NCI-H1092 (cell line): Measurements from ENCODE around the gene SLC1A4.
"Not testable (repeated sequence)": the region's sequence is repeated elsewhere in the genome, so short reads cannot be mapped to it uniquely, and the experiment has no call there.

Source experiments
- DNase-seq: peaks from one replicate; lab custom pipeline; 2025; lab: John Stamatoyannopoulos, UW

The SLC1A4 gene

DNA sequence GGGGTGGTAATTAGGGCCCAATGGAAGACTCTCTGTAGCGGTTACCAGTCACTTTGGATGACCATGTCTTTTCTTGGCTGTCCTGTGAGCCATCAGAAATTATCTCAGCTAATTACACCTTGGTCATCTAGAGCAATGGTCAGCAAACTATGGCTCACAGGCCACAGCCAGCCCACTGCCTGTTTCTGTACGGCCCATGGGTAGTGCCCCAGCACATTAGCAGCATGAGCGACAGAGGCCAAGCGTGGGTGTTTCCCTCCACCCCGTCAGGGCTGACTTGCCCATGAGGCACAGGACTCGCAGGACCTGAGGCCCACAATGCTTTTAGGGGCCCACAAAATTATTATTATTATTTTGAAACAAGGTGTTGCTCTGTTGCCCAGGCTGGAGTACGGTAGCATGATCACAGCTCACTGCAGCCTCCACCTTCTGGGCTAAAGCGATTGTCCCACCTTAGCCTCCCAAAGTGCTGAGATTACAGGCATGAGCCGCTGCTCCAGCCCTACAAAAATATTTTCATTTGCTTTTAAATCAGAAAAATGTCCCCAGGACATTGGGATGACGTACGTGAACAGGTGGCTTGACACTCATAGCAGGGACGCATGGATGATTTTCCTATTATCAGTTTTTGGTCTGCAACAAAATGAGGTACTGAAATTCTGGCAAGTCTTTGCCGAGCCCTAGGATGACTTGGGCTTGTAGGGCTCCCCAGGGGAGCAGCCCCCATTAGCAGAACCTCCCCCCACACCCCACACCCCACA is 37.7 kb downstream of the SLC1A4 start:
- no peak for DNase-seq

DNA sequence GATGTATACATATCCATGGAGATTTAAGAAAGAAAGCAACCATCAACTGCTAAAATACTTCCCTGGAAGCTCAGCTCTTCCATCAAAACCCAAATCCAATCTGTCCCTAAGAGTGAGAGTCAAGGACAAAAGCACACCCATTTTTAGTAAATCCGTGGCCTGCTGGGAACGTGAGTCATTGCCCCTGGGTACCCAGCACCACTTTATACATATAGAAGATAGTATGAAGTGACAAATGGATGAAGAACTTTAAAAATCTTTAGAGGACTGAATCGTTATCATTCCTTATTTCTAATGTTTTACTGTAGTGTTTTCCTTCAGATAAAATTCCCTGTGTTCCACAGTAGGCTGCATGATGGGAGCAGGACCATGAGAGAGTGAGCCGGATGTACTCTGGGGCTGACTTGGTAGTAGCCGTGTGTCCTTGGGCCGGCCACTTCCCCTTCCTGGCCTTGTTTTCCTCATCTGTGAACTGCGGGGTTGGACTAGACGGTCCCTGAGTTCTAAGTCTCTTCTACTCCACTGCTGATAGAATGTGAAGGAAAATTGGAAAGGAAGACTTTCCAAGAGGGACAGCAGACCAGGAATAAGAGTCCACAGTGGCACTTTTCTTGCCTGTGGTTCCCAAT is 38.5 kb downstream of the SLC1A4 start:
- no peak for DNase-seq

DNA sequence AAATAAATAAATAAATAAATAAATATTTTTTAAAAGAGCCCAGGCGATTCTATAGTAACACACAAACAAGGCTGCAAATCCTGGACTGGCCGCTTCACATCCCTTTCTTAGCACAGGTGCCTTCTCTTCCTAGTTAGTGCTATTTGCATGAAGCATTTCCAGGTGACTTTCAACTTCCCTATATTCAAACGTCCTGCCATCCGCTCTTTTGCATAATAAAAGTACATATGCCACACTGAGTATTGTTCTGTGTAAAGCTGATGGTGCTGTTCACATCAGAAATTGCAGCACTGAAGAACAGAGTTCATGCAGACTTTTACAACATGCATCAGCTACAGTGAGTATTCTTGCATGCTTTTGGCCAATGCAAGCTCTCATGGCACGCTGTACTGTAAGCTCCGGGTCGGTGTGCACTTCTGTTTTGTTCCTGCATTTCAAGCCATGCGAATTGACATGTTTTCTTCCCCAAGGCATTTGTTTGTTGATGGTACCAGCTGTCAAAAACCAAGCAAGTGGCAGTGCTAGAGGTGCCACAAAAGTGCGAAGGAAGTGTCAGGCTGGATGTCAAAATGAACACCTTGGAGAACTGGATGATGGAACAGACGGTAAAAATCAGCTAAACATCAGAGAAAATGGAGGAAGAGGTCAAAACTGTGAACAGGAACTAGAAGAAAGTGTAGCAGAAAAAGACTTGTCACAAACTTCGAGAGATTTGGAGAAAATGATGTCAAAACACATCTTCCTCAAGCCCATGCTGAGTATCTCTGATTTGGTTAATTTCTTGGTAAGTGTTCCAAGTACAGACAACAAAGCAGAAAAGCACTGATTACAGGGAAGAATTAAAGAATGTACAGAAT is 41.5 kb downstream of the SLC1A4 start:
- DNase-seq = no peak

DNA sequence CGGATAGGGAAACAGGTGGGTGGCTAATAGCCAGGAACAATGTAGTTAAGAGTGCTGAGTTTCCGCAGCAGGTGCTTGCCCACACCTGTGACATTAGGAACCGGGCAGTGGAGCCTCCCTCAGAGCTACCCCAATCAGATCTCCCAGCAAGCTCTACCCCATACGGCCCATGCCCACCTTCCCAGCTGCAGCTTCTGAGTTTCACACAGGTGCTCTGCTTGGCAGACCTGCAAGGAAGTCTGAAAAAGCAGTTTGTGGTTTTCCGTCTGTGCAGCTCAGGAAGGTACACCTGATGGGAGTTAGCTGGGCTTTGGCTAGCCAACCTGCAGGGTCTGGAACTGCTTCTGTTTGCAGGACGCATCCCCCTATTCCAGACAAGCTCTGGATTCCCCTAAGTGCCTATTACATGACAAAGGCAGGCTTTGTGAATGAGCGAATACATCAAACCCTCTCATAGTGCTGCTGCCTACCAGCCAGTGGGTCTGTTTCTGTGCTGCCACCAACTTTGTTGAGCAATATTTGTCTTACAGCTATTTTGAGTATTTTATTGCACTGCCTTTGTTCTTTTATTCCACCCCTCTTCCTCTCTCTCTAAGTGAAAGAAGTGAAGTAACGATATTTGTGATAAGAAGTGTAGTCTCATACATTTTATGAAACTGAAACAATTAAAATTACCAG is 42.3 kb downstream of the SLC1A4 start:
- DNase-seq = no peak

DNA sequence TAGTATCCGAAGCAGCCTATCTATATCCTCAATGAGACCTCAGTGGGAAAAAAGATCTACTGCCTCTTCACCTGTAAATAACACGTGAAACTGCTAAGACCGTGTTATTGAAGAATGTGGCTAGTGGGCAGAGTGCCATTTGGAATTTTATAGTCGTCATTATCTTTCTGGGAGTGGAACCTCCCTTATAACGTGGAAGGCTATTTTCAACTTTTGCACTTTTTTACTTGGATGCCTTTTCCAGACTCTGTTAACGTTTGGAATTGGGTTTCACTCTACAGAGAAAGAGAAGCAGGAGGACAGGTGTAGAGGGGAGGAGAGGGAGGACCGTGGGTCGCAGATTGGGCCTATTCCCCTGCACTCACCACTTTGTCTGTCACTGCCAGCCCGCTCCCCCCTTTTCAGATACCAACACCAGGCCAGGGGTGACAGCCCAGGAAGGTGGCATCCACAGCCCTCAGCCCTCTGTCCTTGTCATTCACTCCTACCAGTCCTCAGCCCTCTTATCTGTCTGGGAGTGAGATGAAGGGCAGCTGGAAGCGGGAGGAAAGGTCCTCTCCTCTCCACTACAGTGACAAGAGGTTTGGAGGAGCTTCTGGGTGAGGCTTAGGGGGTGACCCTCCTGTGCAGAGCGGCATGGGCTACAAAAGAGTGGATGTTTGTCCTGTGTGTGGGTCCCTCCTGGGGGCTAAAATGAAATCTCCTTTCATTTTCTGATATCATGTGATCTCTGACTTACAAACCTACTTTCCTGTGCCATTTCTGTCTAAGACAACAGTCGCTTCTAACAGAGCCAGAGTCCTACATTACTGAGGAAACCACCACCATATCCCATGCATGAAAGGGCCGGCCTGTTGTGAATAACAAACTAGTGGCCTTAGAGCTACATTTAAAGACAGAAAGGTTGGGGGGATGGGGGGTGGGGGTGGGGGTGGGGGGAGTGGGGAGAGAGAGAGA is 43.1 kb downstream of the SLC1A4 start:
- no peak for DNase-seq

DNA sequence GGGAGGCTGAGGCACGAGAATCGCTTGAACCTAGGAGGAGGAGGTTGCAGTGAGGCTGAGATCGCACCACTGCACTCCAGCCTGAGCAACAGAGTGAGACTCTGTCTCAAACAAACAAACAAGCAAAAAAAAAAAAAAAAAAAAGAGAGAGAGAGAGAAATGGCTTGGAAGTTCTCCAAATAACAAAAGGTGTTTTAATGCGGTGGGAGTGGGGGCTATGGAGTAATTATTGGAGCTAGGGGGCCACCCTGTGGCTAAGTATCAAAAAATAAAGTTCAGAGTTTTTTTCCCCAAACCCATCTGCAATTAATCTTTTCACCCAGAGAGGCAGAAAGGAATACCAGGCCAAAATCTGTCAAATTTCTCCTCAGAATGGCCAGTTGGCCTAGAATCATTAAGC is 44.0 kb downstream of the SLC1A4 start:
- DNase-seq = no peak

DNA sequence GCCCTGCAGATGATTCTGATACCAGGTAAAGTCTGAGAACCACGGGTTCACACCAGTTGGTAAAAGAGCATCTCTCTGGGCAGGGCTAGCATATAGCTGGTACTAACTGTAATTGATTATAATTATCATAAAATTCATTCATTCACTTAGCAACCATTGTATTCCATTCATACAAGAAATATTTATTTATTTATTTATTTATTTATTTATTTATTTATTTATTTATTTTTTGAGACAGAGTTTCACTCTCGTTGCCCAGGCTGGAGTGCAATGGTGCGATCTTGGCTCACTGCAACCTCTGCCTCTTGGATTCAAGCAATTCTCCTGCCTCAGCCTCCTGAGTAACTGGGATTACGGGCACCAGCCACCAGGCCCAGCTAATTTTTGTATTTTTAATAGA is 44.5 kb downstream of the SLC1A4 start:
- not testable (repeated sequence) for DNase-seq

DNA sequence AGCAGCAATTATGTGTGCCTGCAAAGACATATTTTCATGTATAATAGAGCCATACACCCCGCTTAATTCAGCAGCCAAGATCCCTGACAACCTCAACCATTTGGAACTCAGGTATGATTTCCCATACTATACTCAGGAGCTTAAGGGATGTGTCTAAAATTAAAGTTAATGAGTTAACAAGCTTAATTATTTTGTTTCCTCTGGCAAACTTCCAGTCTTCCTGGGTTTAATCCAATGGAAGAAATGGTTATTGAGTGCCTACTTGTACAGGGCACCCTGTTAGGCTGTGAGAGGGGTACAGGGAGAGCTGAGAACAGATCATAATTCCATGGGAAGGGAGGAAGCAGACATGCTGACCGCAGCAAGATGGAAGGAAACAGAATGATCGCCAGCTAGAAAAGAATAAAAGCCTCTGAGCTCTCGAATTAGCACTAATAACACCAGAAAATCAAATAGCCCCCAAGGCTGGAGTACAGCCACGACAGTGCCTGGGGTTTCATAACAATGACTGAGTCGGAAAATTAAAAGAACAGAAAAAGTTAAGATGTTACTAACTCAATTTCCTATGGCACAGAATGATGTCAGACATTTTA is 46.2 kb downstream of the SLC1A4 start:
- DNase-seq = no peak

DNA sequence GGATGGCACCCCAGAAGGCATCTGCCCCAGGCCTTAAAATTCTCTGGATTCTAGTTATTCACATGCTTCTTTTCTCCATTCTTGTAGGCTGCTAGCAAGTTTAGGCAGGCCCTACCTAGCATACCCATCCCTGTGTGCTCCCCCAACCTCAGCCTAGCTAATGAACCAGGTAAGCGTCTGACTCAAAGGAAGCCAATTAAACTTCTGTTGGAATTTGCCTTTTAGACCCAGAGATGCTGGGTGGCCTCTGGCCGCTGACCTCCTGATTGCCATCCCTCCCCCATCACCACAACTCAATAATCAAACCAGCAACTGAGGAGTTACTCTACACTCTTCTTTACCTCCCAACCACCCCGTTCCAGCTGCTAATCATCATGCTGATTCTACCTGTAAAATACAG is 48.0 kb downstream of the SLC1A4 start:
- no peak for DNase-seq

DNA sequence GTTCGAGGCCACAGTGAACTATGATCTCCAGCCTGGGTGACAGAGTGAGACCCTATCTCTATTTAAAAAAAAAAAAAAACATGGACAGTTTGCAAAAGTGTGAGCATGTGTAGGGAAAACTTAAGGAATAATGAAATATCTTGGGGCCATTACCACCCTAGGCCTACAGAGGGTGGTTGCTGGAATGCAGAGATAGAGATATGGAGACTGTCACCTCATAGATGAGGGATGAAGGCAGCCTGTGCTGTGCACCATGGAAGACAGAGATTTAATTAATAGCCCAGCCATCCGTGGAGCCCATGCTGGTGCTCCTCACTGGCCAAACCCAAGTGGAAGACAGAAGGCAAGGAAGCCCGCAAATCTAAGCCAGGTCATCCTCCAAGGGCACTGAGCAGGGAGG is 50.4 kb downstream of the SLC1A4 start:
- no peak for DNase-seq

DNA sequence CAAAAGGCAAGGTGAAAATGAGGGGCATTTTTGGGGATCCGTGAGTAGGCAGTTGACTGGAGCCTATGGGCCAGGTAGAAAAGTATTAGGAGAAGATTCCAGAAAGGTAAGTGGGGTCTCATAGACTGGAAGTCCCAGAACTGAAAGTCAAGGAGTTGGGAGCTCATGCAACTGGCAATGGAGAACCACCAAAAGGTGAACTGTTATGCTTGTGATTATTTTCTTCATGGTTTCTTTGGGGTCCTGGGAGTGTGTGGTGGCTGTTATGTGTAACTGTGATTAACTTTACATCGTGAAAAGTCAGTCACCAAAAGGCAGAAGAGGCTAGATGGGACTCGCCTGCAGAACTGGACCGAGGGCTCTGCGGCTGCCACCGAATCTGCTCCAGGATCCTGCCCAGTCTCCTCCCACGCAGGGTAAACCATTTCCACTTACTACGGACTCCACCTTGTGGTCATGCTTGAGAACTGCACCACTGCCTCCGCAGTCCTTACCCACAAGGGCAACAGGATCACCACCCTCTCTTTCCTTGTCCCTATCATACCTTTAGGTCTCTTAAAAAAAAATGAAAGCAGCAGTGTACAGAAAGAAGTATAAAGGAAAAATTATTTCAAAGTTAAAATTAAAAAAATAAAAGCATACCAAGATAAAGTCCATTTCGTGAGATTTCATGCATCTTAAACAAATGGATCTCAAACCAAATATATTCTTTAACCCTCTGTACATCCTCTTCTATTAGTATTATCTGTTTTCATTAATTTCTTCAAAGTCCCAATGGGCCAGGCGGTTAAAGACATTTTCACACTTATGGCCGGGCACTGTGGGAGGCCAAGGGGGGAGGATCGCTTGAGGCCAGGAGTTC is 51.4 kb downstream of the SLC1A4 start:
- peak; percentile 68 for DNase-seq

DNA sequence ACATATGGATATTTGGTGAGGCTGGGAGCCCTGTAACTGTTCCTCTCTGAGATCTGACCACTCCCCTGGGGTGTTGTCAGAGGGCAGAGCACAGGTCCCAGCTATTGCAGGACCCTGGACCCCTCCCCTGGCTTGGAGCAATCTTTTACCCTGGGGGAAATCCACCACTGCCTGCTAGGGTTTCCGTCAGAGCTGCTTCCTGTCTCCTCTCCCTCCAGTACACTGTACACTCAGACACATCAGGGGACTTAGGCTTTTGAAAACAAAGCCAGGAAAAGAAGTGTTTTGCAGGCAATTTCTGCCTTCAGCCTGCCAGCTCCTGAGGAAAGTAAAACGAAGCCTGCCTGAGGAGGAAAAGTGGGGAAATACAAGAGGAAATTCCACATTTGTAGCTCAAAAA is 53.8 kb downstream of the SLC1A4 start:
- DNase-seq = no peak

DNA sequence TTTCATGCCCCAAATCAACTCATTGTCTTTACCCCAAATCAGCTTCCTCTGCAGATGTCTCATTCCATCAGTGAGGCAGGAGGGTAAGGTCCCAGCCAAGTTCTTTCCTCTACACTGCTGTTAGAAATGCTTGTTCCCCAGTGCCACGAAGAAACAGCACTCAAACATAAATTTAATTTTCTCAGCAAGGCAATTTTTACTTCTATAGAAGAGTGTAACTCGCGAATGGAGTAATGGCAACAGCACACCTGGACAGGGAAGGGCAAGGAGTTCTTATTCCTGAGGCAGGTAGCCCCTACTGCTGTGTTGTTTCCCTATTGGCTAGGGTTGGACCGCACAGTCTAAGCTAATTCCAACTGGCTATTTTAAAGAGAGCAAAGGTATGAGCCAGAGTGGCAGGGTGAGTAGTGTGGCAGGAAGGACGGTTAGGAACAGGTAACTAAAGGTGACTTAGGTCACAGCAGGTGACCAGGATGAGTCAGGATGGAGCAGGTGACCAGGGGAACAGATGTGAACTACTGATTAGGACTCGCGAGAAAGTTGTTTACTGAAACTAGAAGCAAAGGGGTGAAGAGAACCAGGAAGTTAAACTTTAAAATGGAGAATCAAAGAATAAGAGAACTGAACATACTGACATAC is 55.0 kb downstream of the SLC1A4 start:
- no peak for DNase-seq

DNA sequence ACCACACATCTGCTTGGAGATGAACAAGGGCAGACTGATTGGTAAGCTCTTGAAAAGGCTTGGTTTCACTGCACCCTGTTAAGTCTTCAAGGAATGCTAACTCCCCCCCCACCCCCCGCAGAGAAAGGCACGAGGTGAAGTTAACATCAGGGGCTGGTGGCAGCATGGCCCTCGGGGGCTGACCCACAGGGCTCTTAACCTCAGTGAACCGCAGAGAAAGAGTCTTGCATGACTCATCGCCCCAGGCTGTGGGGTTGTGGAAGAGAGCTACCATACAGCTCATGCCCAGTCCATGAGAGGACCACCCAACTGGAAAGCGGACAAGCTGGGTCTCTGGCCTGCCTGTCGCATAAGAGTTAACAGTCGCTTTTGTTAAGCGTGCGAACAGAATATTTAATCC is 56.5 kb downstream of the SLC1A4 start:
- DNase-seq = no peak

DNA sequence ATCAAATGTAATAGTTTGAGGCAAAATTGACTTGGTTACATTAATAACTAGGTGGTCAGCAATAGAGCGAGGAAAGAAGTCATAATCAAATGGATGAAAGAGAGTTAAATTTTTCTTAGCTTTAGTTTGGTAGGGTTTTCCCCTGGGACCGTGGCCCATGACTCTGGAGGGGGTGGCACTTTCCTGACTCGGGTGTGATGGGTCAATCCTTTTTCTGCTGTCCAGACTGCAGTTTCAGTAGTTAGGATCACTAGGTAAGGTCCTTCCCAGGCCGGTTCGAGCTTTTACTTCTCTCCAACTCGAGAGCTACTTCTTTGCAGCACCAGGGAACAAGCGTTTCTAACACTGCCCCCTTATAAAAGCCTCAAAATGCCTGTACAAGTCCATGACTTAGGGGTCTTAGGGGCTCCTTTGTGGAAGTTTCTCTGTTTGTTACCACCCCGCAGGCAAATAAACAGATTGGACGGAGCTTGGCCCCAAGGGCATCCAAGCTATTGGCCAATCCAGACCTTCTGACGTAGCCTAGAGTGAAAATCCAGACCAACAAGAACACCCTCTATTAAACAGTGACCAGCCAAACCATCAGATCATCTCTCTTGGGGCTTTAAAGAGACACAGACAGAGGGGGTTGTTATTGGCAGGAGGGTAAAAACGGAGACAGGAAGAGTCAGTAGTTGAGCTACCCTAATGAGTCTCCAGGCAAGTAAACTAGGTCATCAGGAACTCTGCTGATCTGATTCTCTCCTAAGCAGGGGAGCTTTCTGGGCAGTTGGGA is 57.6 kb downstream of the SLC1A4 start:
- DNase-seq = no peak

DNA sequence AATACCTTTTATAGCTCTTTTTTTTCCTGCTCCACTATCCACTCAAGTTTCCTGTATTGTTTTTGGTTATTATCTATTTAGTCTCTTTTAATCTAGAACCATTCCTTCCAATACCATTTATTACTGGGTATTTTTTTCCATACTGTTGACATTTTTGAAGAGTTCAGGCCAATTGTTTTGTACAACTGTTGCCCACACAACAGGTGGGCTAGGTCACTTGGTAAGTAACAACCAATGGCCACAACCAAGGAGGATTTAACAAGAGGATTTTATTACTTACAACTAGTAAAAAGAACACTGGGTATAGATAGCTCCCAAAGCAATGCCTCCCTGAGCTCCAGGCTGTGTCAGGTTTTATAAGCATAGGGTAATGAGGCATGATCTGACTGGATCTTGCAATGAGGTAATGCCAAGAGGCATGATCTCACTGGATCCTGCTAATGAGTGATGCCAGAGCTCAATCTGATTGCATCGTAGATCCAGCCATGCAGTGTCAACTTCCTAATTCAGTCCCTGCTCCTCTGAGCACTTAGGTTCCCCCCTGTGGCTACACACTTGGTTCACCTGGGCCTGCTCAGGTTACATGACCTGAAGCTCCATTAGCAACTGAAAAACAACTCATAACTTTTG is 59.9 kb downstream of the SLC1A4 start:
- DNase-seq = no peak

DNA sequence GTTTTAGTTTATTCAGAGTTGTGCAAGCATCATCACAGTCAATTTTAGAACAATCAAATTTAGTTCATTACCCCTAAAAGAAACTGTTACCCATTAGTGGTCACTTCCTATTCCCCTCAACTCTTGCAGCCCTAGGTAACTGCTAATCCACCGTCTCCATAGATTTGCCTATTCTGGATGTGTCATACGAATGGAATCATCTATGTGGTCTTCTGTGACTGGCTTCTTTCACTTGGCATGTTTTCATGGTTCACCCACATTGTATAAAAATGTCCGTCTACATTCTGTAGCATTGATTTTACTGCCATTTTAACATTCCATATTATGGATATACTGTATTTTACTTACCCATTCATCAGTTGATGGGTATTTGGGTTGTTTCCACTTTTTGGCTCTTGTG is 61.7 kb downstream of the SLC1A4 start:
- DNase-seq = no peak

DNA sequence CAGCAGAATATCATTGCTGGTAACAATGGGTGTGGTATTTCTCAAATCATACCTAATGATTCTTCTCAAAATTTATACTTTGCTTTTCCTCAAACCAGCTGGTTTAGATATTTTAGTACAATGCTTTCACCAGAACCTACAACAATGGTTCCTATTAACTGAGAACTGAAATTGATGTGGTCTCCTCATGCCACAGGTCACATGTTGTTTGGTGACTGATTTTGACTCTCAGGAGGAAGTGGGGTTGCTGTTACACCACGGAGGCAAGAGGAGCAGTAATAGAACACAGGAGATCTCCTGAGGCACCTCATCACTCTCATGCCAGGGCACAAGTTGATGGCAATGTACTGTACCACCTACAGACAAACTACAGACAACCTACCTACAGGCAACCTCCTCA is 64.0 kb downstream of the SLC1A4 start:
- no peak for DNase-seq
